GM12891 (cell line): ENCODE data around the gene SLC46A2.

Experiments used
- DNase-seq: peaks from one replicate; pipeline ENCODE4 v3.0.0; 2011; ENCODE audit warnings: low spot score; ENCODE audit not compliant: insufficient read length
- FAIRE-seq: peaks from 2 replicates; lab custom pipeline; 2011; peaks lifted over from hg19 to GRCh38; lab: Jason Lieb, UNC
- PAX5 ChIP-seq: IDR thresholded peaks from 2 replicates; pipeline ENCODE4 v1.6.1; 2011; ENCODE audit warnings: low read length, moderate library complexity, mild to moderate bottlenecking; ENCODE audit not compliant: insufficient read depth, severe bottlenecking
- POLR2A ChIP-seq: IDR thresholded peaks from 2 replicates; pipeline ENCODE4 v1.6.1; 2011; ENCODE audit warnings: low read depth, low read length, control low read depth
- POLR2AphosphoS5 ChIP-seq: IDR thresholded peaks from 2 replicates; pipeline ENCODE4 v1.6.1; 2011; ENCODE audit warnings: low read depth, low read length, control low read depth
- POU2F2 ChIP-seq: IDR thresholded peaks from 2 replicates; pipeline ENCODE4 v1.6.1; 2011; ENCODE audit warnings: low read depth, mild to moderate bottlenecking, control low read depth, low read length, moderate library complexity
- SPI1 ChIP-seq: IDR thresholded peaks from 2 replicates; pipeline ENCODE4 v1.6.1; 2011; ENCODE audit warnings: low read depth, low read length, control low read depth
- TAF1 ChIP-seq: IDR thresholded peaks from 2 replicates; pipeline ENCODE4 v1.6.1; 2011; ENCODE audit warnings: low read depth, low read length, control low read depth

The SLC46A2 gene

DNA sequence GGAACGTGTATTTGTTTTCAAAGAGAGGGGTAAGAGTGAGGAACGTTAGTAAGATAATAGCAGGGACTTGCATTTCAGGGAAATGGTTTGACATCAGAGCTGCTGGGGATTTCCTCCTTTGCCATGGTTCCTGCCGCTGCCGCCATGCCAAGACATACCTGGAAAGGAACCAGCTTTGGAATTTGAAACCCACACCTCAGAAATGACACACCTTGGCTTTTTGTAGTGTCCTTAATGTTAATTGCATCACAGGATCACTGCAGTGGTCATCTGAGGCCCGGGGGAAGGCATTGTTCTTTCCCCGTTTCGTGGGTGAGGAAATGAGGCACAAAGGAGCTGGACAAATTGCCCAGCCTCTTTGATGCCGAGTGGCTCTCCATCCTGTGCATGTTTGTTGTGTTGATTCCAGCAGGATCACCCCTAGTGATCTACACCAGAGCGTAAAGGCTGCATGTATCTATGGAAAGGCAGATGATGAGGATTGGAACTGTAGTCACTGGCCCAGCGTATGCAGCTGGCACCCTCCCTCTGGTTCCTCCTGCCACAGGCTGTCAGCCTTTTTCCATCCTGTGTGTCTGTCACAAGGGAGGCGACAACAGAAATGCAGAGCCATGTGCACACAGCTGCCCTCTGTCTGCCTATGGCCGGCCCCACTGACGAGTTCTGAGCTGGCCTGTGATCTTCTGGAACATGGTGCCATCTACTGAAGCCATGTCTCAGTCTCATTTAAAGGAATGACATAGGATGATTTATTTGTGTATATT, 37.8 kb downstream of the SLC46A2 start:
- DNase-seq (no peak), FAIRE-seq (no peak)
- TF ChIP-seq POU2F2 (no peak), POLR2A (no peak), PAX5 (no peak), POLR2AphosphoS5 (no peak), TAF1 (no peak), SPI1 (no peak)

- FAIRE-seq (no peak), DNase-seq (no peak)
- TF ChIP-seq PAX5 (no peak), SPI1 (no peak), POLR2AphosphoS5 (no peak), TAF1 (no peak), POLR2A (no peak), POU2F2 (no peak)
Measured at GRCh38 chr9:112850840-112851239, 39.8 kb downstream of the SLC46A2 start.

- FAIRE-seq: peak; percentile 57
- TF ChIP-seq PAX5 (no peak), POLR2AphosphoS5 (no peak), TAF1 (no peak), SPI1 (no peak), POU2F2 (no peak), POLR2A (no peak)
- DNase-seq: no peak
Measured at GRCh38 chr9:112849363-112849922, 41.2 kb downstream of the SLC46A2 start.

DNA sequence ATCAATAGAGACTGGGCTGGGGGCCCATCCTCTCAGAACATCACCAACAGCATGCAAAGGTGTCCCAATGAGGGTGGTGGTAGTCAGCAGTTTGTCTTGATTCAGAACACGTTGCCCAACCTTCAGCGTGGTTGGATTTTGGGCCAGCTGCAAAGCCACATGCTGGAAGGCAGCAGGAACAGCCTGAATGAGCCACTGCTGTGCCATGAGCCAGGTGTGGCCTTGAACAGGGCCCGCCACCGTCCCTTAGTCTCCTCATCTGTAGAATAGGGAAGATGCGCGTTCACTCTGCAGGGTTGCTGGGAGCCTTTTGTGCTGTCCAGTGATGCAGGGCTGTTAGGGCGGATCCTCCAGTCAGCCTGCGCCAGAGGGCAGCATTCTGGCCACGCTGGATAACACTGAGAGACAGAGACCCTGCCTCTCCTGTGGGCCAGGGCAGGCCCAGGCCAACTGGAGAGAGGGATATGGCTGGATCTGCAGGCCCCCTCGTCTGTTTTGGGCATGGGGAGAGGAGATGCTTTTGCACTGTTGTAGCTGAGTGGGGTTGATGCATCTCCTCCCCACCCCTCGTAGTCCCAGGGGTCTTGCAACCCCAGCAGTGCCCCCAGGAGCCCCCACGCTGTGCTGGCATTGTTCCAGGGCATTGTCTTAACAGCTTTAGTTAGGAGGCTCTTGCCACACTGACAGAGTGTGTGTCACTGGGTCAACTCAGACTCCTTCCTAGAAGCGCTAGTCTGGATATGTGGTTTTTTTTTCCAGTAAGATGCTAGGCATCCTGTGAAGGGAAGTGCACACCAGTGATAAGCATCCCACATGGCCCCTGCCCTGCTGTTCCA, 42.1 kb downstream of the SLC46A2 start:
- DNase-seq: no peak

GRCh38 chr9:112846528-112847488, 43.9 kb downstream of the SLC46A2 start:
- DNase-seq (no peak), FAIRE-seq (no peak)
- TF ChIP-seq TAF1 (no peak), POLR2AphosphoS5 (no peak), PAX5 (no peak), POLR2A (no peak), POU2F2 (no peak), SPI1 (no peak)

More for the DNA sequence above, 42.1 kb downstream of the SLC46A2 start:
- TF ChIP-seq POLR2A (no peak), TAF1 (no peak), SPI1 (no peak), PAX5 (no peak), POLR2AphosphoS5 (no peak), POU2F2 (no peak)
- FAIRE-seq: no peak

GRCh38 chr9:112844771-112845542, 45.7 kb downstream of the SLC46A2 start:
- DNase-seq (no peak), FAIRE-seq (peak; percentile 45)
- TF ChIP-seq POU2F2 (no peak; the same call in 1 of the 2 replicates), PAX5 (no peak), POLR2AphosphoS5 (no peak), TAF1 (no peak), SPI1 (no peak), POLR2A (no peak)

DNA sequence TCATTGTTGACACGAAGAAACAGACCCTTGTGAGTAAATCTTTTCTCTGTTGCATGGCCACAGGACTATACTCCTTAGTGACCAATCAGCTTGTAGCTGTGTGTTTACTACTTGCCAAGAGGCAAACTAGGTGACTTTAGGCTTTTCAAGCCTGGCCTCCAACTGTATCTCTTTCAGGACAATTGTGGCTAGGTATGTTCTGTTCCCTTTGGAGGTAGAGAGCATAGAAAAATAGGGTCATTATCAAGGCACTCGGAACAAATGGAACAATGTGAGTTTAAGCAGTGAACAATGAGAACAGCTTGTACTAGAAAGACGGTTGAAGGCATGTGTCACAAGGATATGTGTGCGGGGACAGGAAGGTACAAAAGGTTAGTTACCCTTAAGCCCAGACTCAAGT, 48.1 kb downstream of the SLC46A2 start:
- DNase-seq (no peak), FAIRE-seq (peak; percentile 23)
- TF ChIP-seq TAF1 (no peak), POLR2A (no peak), POLR2AphosphoS5 (no peak), PAX5 (no peak), SPI1 (no peak), POU2F2 (no peak)

DNA sequence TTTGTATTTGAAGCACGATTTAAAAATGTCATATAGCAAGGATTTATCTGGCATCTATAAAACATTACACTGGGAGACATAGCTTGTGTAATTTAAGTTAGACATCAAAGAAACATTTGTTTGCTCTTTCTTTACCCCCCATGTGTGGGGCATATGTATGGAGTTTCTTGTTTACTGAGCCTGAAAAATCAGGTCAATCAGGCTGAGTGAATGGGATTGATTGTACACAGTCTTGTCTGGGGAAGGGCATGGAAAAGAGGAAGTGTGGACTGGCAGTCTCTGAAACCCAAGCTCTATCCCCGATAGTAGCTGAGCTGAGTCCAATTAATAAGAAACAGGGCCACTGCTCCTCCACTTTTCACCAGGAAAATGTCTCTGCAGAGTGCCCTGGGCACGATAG, 49.4 kb downstream of the SLC46A2 start:
- no peak for TF ChIP-seq POU2F2
- TF ChIP-seq SPI1: peak; percentile 84
- no peak for TF ChIP-seq TAF1
- FAIRE-seq (no peak), DNase-seq (no peak)
